ENCODE measurements around the gene DYRK1A.

The DYRK1A gene

GRCh38 chr21:37511848-37512247 is 145.3 kb downstream of the DYRK1A start:
- no peak for ATAC-seq
- TF ChIP-seq ZFP3 (CRISPR knock-in tag; IDR thresholded peaks at IDR 0.05) (no peak), TCF4 (CRISPR knock-in tag; IDR thresholded peaks at IDR 0.05; ENCODE audit: borderline replicate concordance) (no peak), CSRNP3 (CRISPR knock-in tag; IDR thresholded peaks at IDR 0.05) (no peak), BACH2 (CRISPR knock-in tag; IDR thresholded peaks at IDR 0.05; ENCODE audit: borderline replicate concordance) (no peak), ZNF70 (CRISPR knock-in tag; IDR thresholded peaks at IDR 0.05) (no peak), OSR1 (CRISPR knock-in tag; IDR thresholded peaks at IDR 0.05) (no peak), POU6F1 (CRISPR knock-in tag; IDR thresholded peaks at IDR 0.05; ENCODE audit: borderline replicate concordance, low read depth) (no peak), CSDC2 (CRISPR knock-in tag; IDR thresholded peaks at IDR 0.05) (no peak), PPARA (CRISPR knock-in tag; IDR thresholded peaks at IDR 0.05; ENCODE audit: borderline replicate concordance) (no peak), RARB (CRISPR knock-in tag; IDR thresholded peaks at IDR 0.05) (no peak), SNAI2 (CRISPR knock-in tag; IDR thresholded peaks at IDR 0.05) (no peak), CREB5 (CRISPR knock-in tag; IDR thresholded peaks at IDR 0.05; ENCODE audit: low read depth) (no peak), TSHZ2 (CRISPR knock-in tag; IDR thresholded peaks at IDR 0.05) (no peak), ISL1 (CRISPR knock-in tag; IDR thresholded peaks at IDR 0.05) (no peak), ZNF8 (CRISPR knock-in tag; IDR thresholded peaks at IDR 0.05) (no peak), GLIS3 (CRISPR knock-in tag; IDR thresholded peaks at IDR 0.05) (no peak)

GRCh38 chr21:37513383-37513782 is 146.8 kb downstream of the DYRK1A start:
- TF ChIP-seq TOX (CRISPR knock-in tag; IDR thresholded peaks at IDR 0.05; ENCODE audit: borderline replicate concordance) (no peak), PATZ1 (CRISPR knock-in tag; IDR thresholded peaks at IDR 0.05; ENCODE audit: borderline replicate concordance) (no peak), ESRRG (CRISPR knock-in tag; IDR thresholded peaks at IDR 0.05) (no peak), ZNF70 (CRISPR knock-in tag; IDR thresholded peaks at IDR 0.05) (no peak), OSR1 (CRISPR knock-in tag; IDR thresholded peaks at IDR 0.05) (no peak), ZNF565 (CRISPR knock-in tag; conservative IDR thresholded peaks at IDR 0.05; ENCODE audit: low read depth) (no peak), TCF4 (CRISPR knock-in tag; IDR thresholded peaks at IDR 0.05; ENCODE audit: borderline replicate concordance) (no peak), ZFP3 (CRISPR knock-in tag; IDR thresholded peaks at IDR 0.05) (no peak), BACH2 (CRISPR knock-in tag; IDR thresholded peaks at IDR 0.05; ENCODE audit: borderline replicate concordance) (no peak), TSHZ2 (CRISPR knock-in tag; IDR thresholded peaks at IDR 0.05) (no peak), POU6F1 (CRISPR knock-in tag; IDR thresholded peaks at IDR 0.05; ENCODE audit: borderline replicate concordance, low read depth) (no peak), ZC3H10 (CRISPR knock-in tag; IDR thresholded peaks at IDR 0.05) (no peak), ARNTL (CRISPR knock-in tag; IDR thresholded peaks at IDR 0.05; ENCODE audit: borderline replicate concordance, low read depth) (no peak), GLIS3 (CRISPR knock-in tag; IDR thresholded peaks at IDR 0.05) (no peak), ISL1 (CRISPR knock-in tag; IDR thresholded peaks at IDR 0.05) (no peak), PPARA (CRISPR knock-in tag; IDR thresholded peaks at IDR 0.05; ENCODE audit: borderline replicate concordance) (no peak), ZNF8 (CRISPR knock-in tag; IDR thresholded peaks at IDR 0.05) (no peak)
- no peak for ATAC-seq
